AG09319 (cell line): ENCODE results near the gene SEMA3A.
A peak's percentile ranks its signal among the peaks of the same experiment; 100 is the strongest.

Experiments
- DNase-seq: peaks from one replicate; pipeline ENCODE4 v3.0.0-alpha.2; 2010; ENCODE audit warnings: low read depth; ENCODE audit errors: extremely low read depth
- CTCF ChIP-seq: IDR thresholded peaks from 2 replicates; pipeline ENCODE4 v1.5.1; 2011; ENCODE audit warnings: low read depth, mild to moderate bottlenecking, inconsistent platforms, low read length, moderate library complexity

SEMA3A gene

GRCh38 chr7:84188786-84189405 is 5.7 kb downstream of the SEMA3A start:
- DNase-seq = no peak
- TF ChIP-seq CTCF = peak; percentile 45

GRCh38 chr7:84187813-84188510 is 6.6 kb downstream of the SEMA3A start:
- DNase-seq = no peak
- TF ChIP-seq CTCF = no peak

- no peak for TF ChIP-seq CTCF
- DNase-seq = no peak
Observed at GRCh38 chr7:84187087-84187805, 7.3 kb downstream of the SEMA3A start.

GRCh38 chr7:84183741-84184140 is 10.8 kb downstream of the SEMA3A start:
- no peak for TF ChIP-seq CTCF
- DNase-seq = no peak

GRCh38 chr7:84182301-84182700 is 12.3 kb downstream of the SEMA3A start:
- no peak for TF ChIP-seq CTCF
- DNase-seq = no peak

- no peak for TF ChIP-seq CTCF
- no peak for DNase-seq
Observed at GRCh38 chr7:84181628-84182027, 13.0 kb downstream of the SEMA3A start.
